H1 (cell line): Measurements from ENCODE around the gene CCBE1. TPM values are rescaled to one million over a fixed set of nuclear protein-coding genes. Genes with fewer than 3 reads are reported as not detected.

Experiments used
- ATF2 ChIP-seq: IDR thresholded peaks from 2 replicates; pipeline ENCODE4 v1.6.1; 2012; ENCODE audit warnings: low read length, inconsistent platforms
- CHD7 ChIP-seq: fragments of 300-600 bp; sonication (generic); IDR thresholded peaks from 2 replicates; pipeline ENCODE4 v1.7.1; 2012; ENCODE audit warnings: low read length, moderate library complexity, mild to moderate bottlenecking, inconsistent platforms; ENCODE audit not compliant: insufficient replicate concordance
- CREB1 ChIP-seq: IDR thresholded peaks from 2 replicates; pipeline ENCODE4 v1.6.1; 2012; ENCODE audit warnings: inconsistent platforms
- EGR1 ChIP-seq: IDR thresholded peaks from 2 replicates; pipeline ENCODE4 v1.6.1; 2011; ENCODE audit warnings: low read depth, low read length, borderline replicate concordance
- FOSL1 ChIP-seq: IDR thresholded peaks from 2 replicates; pipeline ENCODE4 v1.6.1; 2011; ENCODE audit warnings: mild to moderate bottlenecking, low read depth, low read length, moderate library complexity; ENCODE audit not compliant: insufficient read depth
- KDM4A ChIP-seq: IDR thresholded peaks from one replicate; pipeline ENCODE4 v1.7.1; 2012; ENCODE audit warnings: low read depth, mild to moderate bottlenecking, moderate library complexity, low read length, inconsistent platforms; ENCODE audit not compliant: severe bottlenecking
- KDM5A ChIP-seq: fragments of 200-600 bp; IDR thresholded peaks from 2 replicates; pipeline ENCODE4 v1.7.1; 2012; ENCODE audit warnings: mild to moderate bottlenecking, low read length, inconsistent platforms, mixed read lengths
- POLR2AphosphoS5 ChIP-seq: IDR thresholded peaks from 2 replicates; pipeline ENCODE4 v1.6.1; 2011; ENCODE audit warnings: low read depth, low read length
- RAD21 ChIP-seq, 2 experiments: IDR thresholded peaks in 1 of 2; conservative IDR thresholded peaks in 1 of 2; 2 replicates each; pipeline ENCODE4 v1.6.1; 2011; ENCODE audit warnings: low read depth in 2 of 2, low read length in 2 of 2, improper control_type of control experiment in 1 of 2, inconsistent platforms in 1 of 2, mild to moderate bottlenecking in 1 of 2, moderate library complexity in 1 of 2
- SUZ12 ChIP-seq: fragments of 200-600 bp; sonication (generic); IDR thresholded peaks from 2 replicates; pipeline ENCODE4 v1.6.1; 2012; ENCODE audit warnings: mild to moderate bottlenecking, inconsistent platforms, low read length, moderate library complexity, mixed read lengths
- polyA plus RNA-seq, 7 experiments: library from polyadenylated mRNA; depleted of rRNA in 3 of 7; stranded (reverse) in 5 of 7; unstranded in 2 of 7; fragments of >200 nt in 5 of 7; fragments of 200-250 nt in 2 of 7; gene quantifications; 1 replicate in 5 of 7; 2 replicates in 1 of 7; 4 replicates in 1 of 7; pipeline versions ENCODE4 v1.2.1 to v1.2.3, GENCODE V29; 2011 to 2013; ENCODE audit warnings: missing spikeins in 2 of 7, mixed read lengths in 2 of 7
- total RNA-seq: library from RNA; stranded (reverse); fragmentation: NEBNext Ultra II Directional; extraction: Animal tissue kit (Norgen Biotek cat#: 25700); gene quantifications from 2 replicates; pipeline ENCODE4 v1.2.1, GENCODE V29; 2021

Gene CCBE1
- total and polyA plus RNA-seq, 2 of the 8 experiments (the other 6 are each of a cell fraction or from before 2014, with no cell fraction given) = 2.1 to 2.6 TPM

GRCh38 chr18:59728816-59729215 is 31.6 kb upstream of the CCBE1 start (continued):
- TF ChIP-seq CHD7 (no peak), KDM5A (no peak), SUZ12 (no peak), POLR2AphosphoS5 (no peak), RAD21 (IDR thresholded peaks at IDR 0.05 in 1 of 2, conservative IDR thresholded peaks at IDR 0.05 in 1 of 2; ENCODE audit: low read depth in 2 of 2, low read length in 2 of 2) (no peak), ATF2 (no peak), CREB1 (no peak), KDM4A (no peak), EGR1 (no peak), FOSL1 (no peak)
